T-helper 2 cell treated with Interferon-gamma antibody and Interleukin-4, amounts not matched to agents 5 μg/mL and 100 μg/mL, for 36 hours (primary cell): ENCODE data around the gene ENTPD8.
"Not testable (repeated sequence)": the region's sequence is repeated elsewhere in the genome, so short reads cannot be mapped to it uniquely, and the experiment has no call there.

Experiments used
- DNase-seq: peaks from one replicate; pipeline ENCODE4 v3.0.0; 2021; ENCODE audit warnings: low spot score
- H3K27ac Mint-ChIP-seq: one replicate; pipeline ENCODE4 v1.8.0; 2021; ENCODE audit warnings: mild to moderate bottlenecking, mixed read lengths
- H3K27me3 Mint-ChIP-seq: one replicate; pipeline ENCODE4 v1.8.0; 2021; ENCODE audit warnings: low read depth, mixed read lengths
- H3K36me3 Mint-ChIP-seq: one replicate; pipeline ENCODE4 v1.8.0; 2021; ENCODE audit warnings: low read depth, mixed read lengths
- H3K4me1 Mint-ChIP-seq: one replicate; pipeline ENCODE4 v1.8.0; 2021; ENCODE audit warnings: low read depth, mixed read lengths
- H3K4me3 Mint-ChIP-seq: one replicate; pipeline ENCODE4 v1.8.0; 2022; ENCODE audit warnings: mild to moderate bottlenecking, moderate library complexity, mixed read lengths
- H3K9me3 Mint-ChIP-seq: one replicate; pipeline ENCODE4 v1.8.0; 2021; ENCODE audit warnings: mixed read lengths

Gene ENTPD8

GRCh38 chr9:137390553-137391410 lies 50.4 kb downstream of the ENTPD8 start:
- H3K9me3 Mint-ChIP-seq = no peaks in the 10 kb centered on the region
- no peaks in the 10 kb centered on the region for H3K27me3 Mint-ChIP-seq
- no peaks in the 10 kb centered on the region for H3K36me3 Mint-ChIP-seq
- DNase-seq = no peak
- no peak overlapping the region for H3K27ac Mint-ChIP-seq
- H3K4me3 Mint-ChIP-seq = no peak overlapping the region
- H3K4me1 Mint-ChIP-seq = no peaks in the 10 kb centered on the region

GRCh38 chr9:137389428-137389746 lies 51.8 kb downstream of the ENTPD8 start:
- no peak for DNase-seq
- no peak overlapping the region for H3K27ac Mint-ChIP-seq
- H3K4me3 Mint-ChIP-seq = no peak overlapping the region
- no peaks in the 10 kb centered on the region for H3K9me3 Mint-ChIP-seq
- H3K4me1 Mint-ChIP-seq = no peaks in the 10 kb centered on the region
- no peaks in the 10 kb centered on the region for H3K36me3 Mint-ChIP-seq
- no peaks in the 10 kb centered on the region for H3K27me3 Mint-ChIP-seq

- no peaks in the 10 kb centered on the region for H3K27me3 Mint-ChIP-seq
- no peak overlapping the region for H3K27ac Mint-ChIP-seq
- no peaks in the 10 kb centered on the region for H3K9me3 Mint-ChIP-seq
- DNase-seq = no peak
- H3K4me1 Mint-ChIP-seq = no peaks in the 10 kb centered on the region
- no peaks in the 10 kb centered on the region for H3K36me3 Mint-ChIP-seq
- H3K4me3 Mint-ChIP-seq = no peak overlapping the region
Observed at GRCh38 chr9:137388589-137389427, 52.3 kb downstream of the ENTPD8 start.

GRCh38 chr9:137387891-137388560 lies 53.1 kb downstream of the ENTPD8 start:
- DNase-seq = no peak
- Mint-ChIP-seq H3K4me3 (no peak overlapping the region), H3K27ac (no peak overlapping the region), H3K27me3 (no peaks in the 10 kb centered on the region), H3K36me3 (no peaks in the 10 kb centered on the region), H3K4me1 (no peaks in the 10 kb centered on the region), H3K9me3 (no peaks in the 10 kb centered on the region)

GRCh38 chr9:137387114-137387890 lies 53.9 kb downstream of the ENTPD8 start:
- Mint-ChIP-seq H3K36me3 (no peaks in the 10 kb centered on the region), H3K4me1 (no peaks in the 10 kb centered on the region), H3K4me3 (no peak overlapping the region), H3K27ac (peak overlapping the region; percentile 36), H3K9me3 (no peaks in the 10 kb centered on the region), H3K27me3 (no peaks in the 10 kb centered on the region)
- DNase-seq = no peak

GRCh38 chr9:137386507-137387113 lies 54.5 kb downstream of the ENTPD8 start:
- not testable (repeated sequence) for H3K4me3 Mint-ChIP-seq, H3K27me3 Mint-ChIP-seq, H3K27ac Mint-ChIP-seq, H3K9me3 Mint-ChIP-seq, H3K36me3 Mint-ChIP-seq, H3K4me1 Mint-ChIP-seq, DNase-seq

GRCh38 chr9:137385061-137385655 lies 56.0 kb downstream of the ENTPD8 start:
- no peaks in the 10 kb centered on the region for H3K27me3 Mint-ChIP-seq
- H3K27ac Mint-ChIP-seq = no peak overlapping the region
- no peaks in the 10 kb centered on the region for H3K9me3 Mint-ChIP-seq
- no peak overlapping the region for H3K4me3 Mint-ChIP-seq
- H3K36me3 Mint-ChIP-seq = no peaks in the 10 kb centered on the region
- no peaks in the 10 kb centered on the region for H3K4me1 Mint-ChIP-seq
- DNase-seq = no peak
